K562 (cell line): Measurements from ENCODE around the gene ACBD6. TPM values are rescaled to one million over a fixed set of nuclear protein-coding genes. Genes with fewer than 3 reads are reported as not detected.

Experiments
- ATAC-seq: fragments of 200-7000 bp; cut with Tn5 transposase; 3 replicates; pipeline ENCODE4 v1.9.1; 2020; ENCODE audit warnings: moderate library complexity
- BruUV-seq: library from RNA; stranded (reverse); fragments of 400-500 nt; replicated peaks from 2 replicates; lab custom pipeline; 2021; lab: Mats Ljungman, UMichigan
- CTCF ChIA-PET: fragments of 300-600 bp; formaldehyde crosslinking; extraction: SDS; loops from one replicate; lab custom pipeline; 2021; ENCODE audit warnings: low intra/inter-chr PET ratio; lab: Yijun Ruan, JAX
- POLR2A ChIA-PET: fragments of 300-600, 350-650 bp; sonication (Branson Sonifier 250); formaldehyde crosslinking; extraction: SDS; loops from one replicate; lab custom pipeline; 2021; ENCODE audit warnings: antibody characterized with exemption, inconsistent platforms; lab: Yijun Ruan, JAX
- DNase-seq, 4 experiments: peaks; one replicate each; pipeline versions ENCODE4 v3.0.0 to v3.0.0-alpha.2; 2011 to 2018; ENCODE audit warnings: low spot score in 3 of 4, mixed read lengths in 3 of 4; ENCODE audit errors: extremely low read depth in 1 of 4
- FAIRE-seq: peaks from 2 replicates; lab custom pipeline; 2011; peaks lifted over from hg19 to GRCh38; lab: Jason Lieb, UNC
- H2AFZ ChIP-seq: 2 replicates; pipeline ENCODE4 v1.6.0; 2011; ENCODE audit warnings: low read depth, low read length, control low read depth, inconsistent platforms
- H3K27ac ChIP-seq: fragments of 200-600 bp; 3 replicates; pipeline ENCODE4 v1.8.0; 2011; ENCODE audit warnings: low read depth, mild to moderate bottlenecking, control low read depth, inconsistent platforms, low read length, moderate library complexity, mixed read lengths; ENCODE audit errors: extremely low read depth
- H3K27me3 ChIP-seq, 2 experiments: fragments of 300-600 bp in 1 of 2; 2 replicates in 1 of 2; 3 replicates in 1 of 2; pipeline versions ENCODE4 v1.6.0 to v1.8.0; 2011; ENCODE audit warnings: inconsistent platforms in 2 of 2, low read length in 2 of 2, mild to moderate bottlenecking in 1 of 2, mixed read lengths in 1 of 2, moderate library complexity in 1 of 2; ENCODE audit not compliant: control insufficient read depth in 2 of 2, insufficient read depth in 2 of 2
- H3K36me3 ChIP-seq: fragments of 300-600 bp; 3 replicates; pipeline ENCODE4 v1.8.0; 2011; ENCODE audit warnings: mild to moderate bottlenecking, low read length, inconsistent platforms; ENCODE audit not compliant: control insufficient read depth, insufficient read depth
- H3K4me1 ChIP-seq, 2 experiments: fragments of 200-600 bp in 1 of 2; replicated peaks in 1 of 2; 2 replicates in 1 of 2; 3 replicates in 1 of 2; pipeline versions ENCODE4 v1.5.1 to v1.8.0; 2011; ENCODE audit warnings: inconsistent platforms in 2 of 2, low read length in 2 of 2, mild to moderate bottlenecking in 1 of 2, mixed read lengths in 1 of 2, moderate library complexity in 1 of 2; ENCODE audit not compliant: control insufficient read depth in 2 of 2, insufficient read depth in 2 of 2
- H3K4me2 ChIP-seq: 2 replicates; pipeline ENCODE4 v1.6.1; 2011; ENCODE audit warnings: low read length, control low read depth, inconsistent platforms, mixed read lengths; ENCODE audit not compliant: insufficient read depth
- H3K4me3 ChIP-seq: fragments of 200-600 bp; sonication (generic), shearing (Covaris generic); 2 replicates; pipeline ENCODE4 v1.5.1; 2016; ENCODE audit warnings: control low read depth, inconsistent platforms
- H3K79me2 ChIP-seq: fragments of 200-600 bp; 3 replicates; pipeline ENCODE4 v1.8.0; 2011; ENCODE audit warnings: low read length, inconsistent platforms; ENCODE audit not compliant: control insufficient read depth, insufficient read depth
- H3K9ac ChIP-seq, 2 experiments: 2 replicates each; pipeline versions ENCODE4 v1.6.0 to v1.6.1; 2011; ENCODE audit warnings: low read depth in 2 of 2, low read length in 2 of 2, control low read depth in 1 of 2, inconsistent platforms in 1 of 2, mild to moderate bottlenecking in 1 of 2, mixed read lengths in 1 of 2; ENCODE audit not compliant: insufficient read depth in 1 of 2
- H3K9me1 ChIP-seq: one replicate; pipeline ENCODE4 v1.6.0; 2011; ENCODE audit warnings: inconsistent platforms, mild to moderate bottlenecking, low read length, moderate library complexity; ENCODE audit not compliant: control insufficient read depth, insufficient read depth
- H3K9me3 ChIP-seq: replicated peaks from 2 replicates; pipeline ENCODE4 v1.5.1; 2011; ENCODE audit warnings: low read depth, low read length, inconsistent platforms; ENCODE audit not compliant: control insufficient read depth, insufficient read depth
- H4K20me1 ChIP-seq: replicated peaks from 2 replicates; pipeline ENCODE4 v1.6.1; 2011; ENCODE audit warnings: low read length, inconsistent platforms, mixed read lengths; ENCODE audit not compliant: control insufficient read depth, insufficient read depth
- BCOR ChIP-seq: fragments of 450-650 bp; IDR thresholded peaks from 2 replicates; pipeline ENCODE4 v1.6.1; 2016
- CBFA2T3 ChIP-seq: fragments of 450-650 bp; IDR thresholded peaks from 2 replicates; pipeline ENCODE4 v1.6.1; 2017
- KDM5B ChIP-seq: fragments of 200-600 bp; sonication (generic); IDR thresholded peaks from 2 replicates; pipeline ENCODE4 v1.6.1; 2012; ENCODE audit warnings: low read depth, mild to moderate bottlenecking, moderate library complexity, low read length, control low read depth, inconsistent platforms; ENCODE audit not compliant: insufficient replicate concordance
- MCM7 ChIP-seq, 2 experiments: fragments of 450-650 bp; IDR thresholded peaks; 2 replicates each; pipeline ENCODE4 v1.6.1; 2016 to 2018
- SAFB2 ChIP-seq: fragments of 200-400 bp; formaldehyde crosslinking; IDR thresholded peaks from 2 replicates; pipeline ENCODE4 v1.6.1; 2018; ENCODE audit warnings: borderline replicate concordance, low read length, low read depth, moderate library complexity; ENCODE audit not compliant: severe bottlenecking
- SIRT6 ChIP-seq: IDR thresholded peaks from one replicate; pipeline ENCODE4 v1.6.1; 2012; ENCODE audit warnings: low read depth, mild to moderate bottlenecking, control low read depth, inconsistent platforms, low read length, moderate library complexity
- SMARCB1 ChIP-seq: IDR thresholded peaks from 2 replicates; pipeline ENCODE4 v1.6.1; 2011; ENCODE audit warnings: improper control_type of control experiment, low read depth; ENCODE audit not compliant: insufficient read length
- TAL1 ChIP-seq: fragments of 450-650 bp; IDR thresholded peaks from 2 replicates; pipeline ENCODE4 v1.6.1; 2016; ENCODE audit warnings: mild to moderate bottlenecking
- ZFP1 ChIP-seq: fragments of 450-650 bp; formaldehyde crosslinking; IDR thresholded peaks from 2 replicates; pipeline ENCODE4 v1.4.0; 2020; ENCODE audit warnings: mild to moderate bottlenecking, mixed read lengths
- ZNF778 ChIP-seq: fragments of 450-650 bp; formaldehyde crosslinking; IDR thresholded peaks from 2 replicates; pipeline ENCODE4 v1.4.0; 2020; ENCODE audit warnings: mild to moderate bottlenecking, moderate library complexity
- WGBS: fragments of 100-300 bp; shearing (Covaris generic); methylation state at CpG from one replicate; pipeline ENCODE4 v1.1.6; 2016; ENCODE audit warnings: low coverage, mixed read lengths; ENCODE audit not compliant: insufficient coverage; ENCODE audit errors: missing lambda C conversion rate; 5-methylcytosine and 5-hydroxymethylcytosine counted together
- in situ Hi-C: fragments of 300-500 bp; cut with MboI; formaldehyde crosslinking; loops from 4 replicates; pipeline ENCODE4 v1.15.0; 2018; ENCODE audit warnings: inconsistent platforms, mixed read lengths
- intact Hi-C: fragments of 100-400 bp; cut with micrococcal nuclease; formaldehyde crosslinking; loops from 2 replicates; pipeline ENCODE4 v1.14.2; 2022
- polyA plus RNA-seq, 8 experiments: library from polyadenylated mRNA; depleted of rRNA in 4 of 8; stranded (reverse) in 5 of 8; unstranded in 3 of 8; fragments of >200 nt; fragmentation: Nextera tagmentation in 2 of 8; fragmentation: Illumina TruSeq in 1 of 8; extraction: Ambion mirVana in 2 of 8; extraction: Trizol in 1 of 8; gene quantifications; 2 replicates each; pipeline versions ENCODE4 v1.2.1 to v1.2.3, GENCODE V29; 2011 to 2014; ENCODE audit warnings: inconsistent platforms in 1 of 8, missing spikeins in 1 of 8
- total RNA-seq, 7 experiments: library from RNA; depleted of rRNA in 6 of 7; stranded (reverse); fragments of >200 nt in 6 of 7; fragmentation: Illumina TruSeq in 2 of 7; extraction: Trizol in 2 of 7; gene quantifications; 2 replicates each; pipeline versions ENCODE4 v1.2.1 to v1.2.3, GENCODE V29; 2011 to 2021; ENCODE audit warnings: low replicate concordance in 1 of 7
- TF ChIP-seq, protein P1 (sequence below): fragments of 450-650 bp; formaldehyde crosslinking; IDR thresholded peaks from 2 replicates; pipeline ENCODE4 v1.4.0; 2020; ENCODE audit warnings: mild to moderate bottlenecking, moderate library complexity
- TF ChIP-seq, protein P2 (sequence below): fragments of 450-650 bp; formaldehyde crosslinking; IDR thresholded peaks from 2 replicates; pipeline ENCODE4 v1.4.0; 2020; ENCODE audit warnings: mild to moderate bottlenecking
- TF ChIP-seq, protein P3 (sequence below): fragments of 450-650 bp; IDR thresholded peaks from 2 replicates; pipeline ENCODE4 v1.6.1; 2016; ENCODE audit warnings: missing biosample characterization, missing genetic modification characterization

The ACBD6 gene
- total and polyA plus RNA-seq, 9 of the 15 experiments (the other 6 are each of a cell fraction or from before 2014, with no cell fraction given): 16.9 to 107 (median 77.7) TPM

GRCh38 chr1:180279651-180280050, 222.7 kb downstream of the ACBD6 start:
- Histone ChIP-seq H3K4me3 (no peak overlapping the region), H3K36me3 (peaks cover 22% of the 10 kb centered on the region; the same call in 2 of the 3 replicates), H2AFZ (no peak overlapping the region), H3K9ac (no peak overlapping the region), H3K79me2 (no peaks in the 10 kb centered on the region), H3K4me1 (no peaks in the 10 kb centered on the region), H3K9me3 (no peaks in the 10 kb centered on the region), H3K4me2 (no peak overlapping the region), H4K20me1 (no peaks in the 10 kb centered on the region), H3K27me3 (no peaks in the 10 kb centered on the region), H3K27ac (no peak overlapping the region), H3K9me1 (no peaks in the 10 kb centered on the region)
- in situ Hi-C loops: no loop called here
- 100% methylated on average over 1 of the region's 1 CpG for WGBS
- TF ChIP-seq SMARCB1: no peak
- TF ChIP-seq KDM5B: no peak
- TF ChIP-seq ZNF778: no peak
- no peak for TF ChIP-seq TAL1
- intact Hi-C loops: no loop called here
- no peak for DNase-seq
- POLR2A ChIA-PET: interaction anchor here (1.5 kb wide), 1 partner anchor 14 kb away, joined by 3 read pairs; no protein-coding TSS in a partner anchor
- no peak for ATAC-seq
- no TSS peak for BruUV-seq
- FAIRE-seq: no peak
- CTCF ChIA-PET: no interaction called here

- Histone ChIP-seq H3K4me1 (no peaks in the 10 kb centered on the region), H3K27ac (no peak overlapping the region), H3K79me2 (no peaks in the 10 kb centered on the region), H3K9me3 (no peaks in the 10 kb centered on the region), H2AFZ (no peak overlapping the region), H3K4me2 (no peak overlapping the region), H3K36me3 (peaks cover 26% of the 10 kb centered on the region; the same call in 2 of the 3 replicates), H3K4me3 (no peak overlapping the region), H3K27me3 (no peaks in the 10 kb centered on the region), H3K9me1 (no peaks in the 10 kb centered on the region), H4K20me1 (no peaks in the 10 kb centered on the region), H3K9ac (no peak overlapping the region)
- POLR2A ChIA-PET: interaction anchor here (0.6 to 1.6 kb wide), 5 partner anchors 9 to 222 kb away, joined by 3 to 6 read pairs (median 3); no protein-coding TSS in a partner anchor
- no peak for ATAC-seq
- in situ Hi-C loops (no loop called here), intact Hi-C loops (no loop called here)
- DNase-seq: no peak
- no TSS peak for BruUV-seq
- CTCF ChIA-PET: no interaction called here
- WGBS: 86% methylated on average over 9 of the region's 9 CpGs
- FAIRE-seq: no peak
- TF ChIP-seq ZFP1 (CRISPR knock-in tag) (no peak), SIRT6 (no peak), CBFA2T3 (no peak), BCOR (no peak), SAFB2 (no peak), MCM7 (IDR thresholded peaks at IDR 0.05) (no peak)
- TF ChIP-seq, protein P1, sequence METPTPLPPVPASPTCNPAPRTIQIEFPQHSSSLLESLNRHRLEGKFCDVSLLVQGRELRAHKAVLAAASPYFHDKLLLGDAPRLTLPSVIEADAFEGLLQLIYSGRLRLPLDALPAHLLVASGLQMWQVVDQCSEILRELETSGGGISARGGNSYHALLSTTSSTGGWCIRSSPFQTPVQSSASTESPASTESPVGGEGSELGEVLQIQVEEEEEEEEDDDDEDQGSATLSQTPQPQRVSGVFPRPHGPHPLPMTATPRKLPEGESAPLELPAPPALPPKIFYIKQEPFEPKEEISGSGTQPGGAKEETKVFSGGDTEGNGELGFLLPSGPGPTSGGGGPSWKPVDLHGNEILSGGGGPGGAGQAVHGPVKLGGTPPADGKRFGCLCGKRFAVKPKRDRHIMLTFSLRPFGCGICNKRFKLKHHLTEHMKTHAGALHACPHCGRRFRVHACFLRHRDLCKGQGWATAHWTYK (CRISPR knock-in tag): no peak
- TF ChIP-seq, protein P2, sequence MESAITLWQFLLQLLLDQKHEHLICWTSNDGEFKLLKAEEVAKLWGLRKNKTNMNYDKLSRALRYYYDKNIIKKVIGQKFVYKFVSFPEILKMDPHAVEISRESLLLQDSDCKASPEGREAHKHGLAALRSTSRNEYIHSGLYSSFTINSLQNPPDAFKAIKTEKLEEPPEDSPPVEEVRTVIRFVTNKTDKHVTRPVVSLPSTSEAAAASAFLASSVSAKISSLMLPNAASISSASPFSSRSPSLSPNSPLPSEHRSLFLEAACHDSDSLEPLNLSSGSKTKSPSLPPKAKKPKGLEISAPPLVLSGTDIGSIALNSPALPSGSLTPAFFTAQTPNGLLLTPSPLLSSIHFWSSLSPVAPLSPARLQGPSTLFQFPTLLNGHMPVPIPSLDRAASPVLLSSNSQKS (CRISPR knock-in tag): no peak
- TF ChIP-seq, protein P3, sequence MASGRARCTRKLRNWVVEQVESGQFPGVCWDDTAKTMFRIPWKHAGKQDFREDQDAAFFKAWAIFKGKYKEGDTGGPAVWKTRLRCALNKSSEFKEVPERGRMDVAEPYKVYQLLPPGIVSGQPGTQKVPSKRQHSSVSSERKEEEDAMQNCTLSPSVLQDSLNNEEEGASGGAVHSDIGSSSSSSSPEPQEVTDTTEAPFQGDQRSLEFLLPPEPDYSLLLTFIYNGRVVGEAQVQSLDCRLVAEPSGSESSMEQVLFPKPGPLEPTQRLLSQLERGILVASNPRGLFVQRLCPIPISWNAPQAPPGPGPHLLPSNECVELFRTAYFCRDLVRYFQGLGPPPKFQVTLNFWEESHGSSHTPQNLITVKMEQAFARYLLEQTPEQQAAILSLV (tag): no peak
These were observed 223.6 kb downstream of the ACBD6 start for GRCh38 chr1:180278596-180279395.
